ENCODE results near the gene SLC16A7.
A peak's percentile ranks its signal among the peaks of the same experiment; 100 is the strongest.
"Not testable (repeated sequence)": the region's sequence is repeated elsewhere in the genome, so short reads cannot be mapped to it uniquely, and the experiment has no call there.

Gene SLC16A7

GRCh38 chr12:59735231-59735630 is 139.4 kb downstream of the SLC16A7 start:
- no peak for DNase-seq (ENCODE audit: low read depth in 2 of 2)

GRCh38 chr12:59736359-59736758 is 140.5 kb downstream of the SLC16A7 start:
- DNase-seq (ENCODE audit: low read depth in 2 of 2) = no peak

GRCh38 chr12:59736786-59737185 is 141.0 kb downstream of the SLC16A7 start:
- peak; percentile 94 for DNase-seq (ENCODE audit: low read depth in 2 of 2)

GRCh38 chr12:59737725-59738463 is 142.1 kb downstream of the SLC16A7 start:
- DNase-seq (ENCODE audit: low read depth in 2 of 2) = peak; percentile 73 to 74

- peak; percentile 72 to 77 for DNase-seq (ENCODE audit: low read depth in 2 of 2)
Measured at GRCh38 chr12:59742841-59743240, 147.0 kb downstream of the SLC16A7 start.

- DNase-seq (ENCODE audit: low read depth in 2 of 2) = no peak
Measured at GRCh38 chr12:59744564-59744963, 148.7 kb downstream of the SLC16A7 start.

GRCh38 chr12:59751091-59751490 is 155.3 kb downstream of the SLC16A7 start:
- not testable (repeated sequence) for DNase-seq (ENCODE audit: low read depth in 2 of 2)

GRCh38 chr12:59761542-59761941 is 165.7 kb downstream of the SLC16A7 start:
- DNase-seq (ENCODE audit: low read depth in 2 of 2) = no peak

- no peak for DNase-seq (ENCODE audit: low read depth in 2 of 2)
Measured at GRCh38 chr12:59763835-59764234, 168.0 kb downstream of the SLC16A7 start.

GRCh38 chr12:59768031-59768430 is 172.2 kb downstream of the SLC16A7 start:
- DNase-seq (ENCODE audit: low read depth in 2 of 2) = no peak

- no peak for DNase-seq (ENCODE audit: low read depth in 2 of 2)
Measured at GRCh38 chr12:59780605-59781135, 184.8 kb downstream of the SLC16A7 start.

GRCh38 chr12:59787610-59788009 is 191.8 kb downstream of the SLC16A7 start:
- no peak for DNase-seq (ENCODE audit: low read depth in 2 of 2)

GRCh38 chr12:59792647-59793046 is 196.8 kb downstream of the SLC16A7 start:
- DNase-seq (ENCODE audit: low read depth in 2 of 2) = no peak

GRCh38 chr12:59803735-59804134 is 207.9 kb downstream of the SLC16A7 start:
- no peak for DNase-seq (ENCODE audit: low read depth in 2 of 2)

GRCh38 chr12:59808317-59808910 is 212.6 kb downstream of the SLC16A7 start:
- DNase-seq (ENCODE audit: low read depth in 2 of 2) = no peak

- no peak for DNase-seq (ENCODE audit: low read depth in 2 of 2)
Measured at GRCh38 chr12:59811991-59812390, 216.2 kb downstream of the SLC16A7 start.

GRCh38 chr12:59812716-59813115 is 216.9 kb downstream of the SLC16A7 start:
- DNase-seq (ENCODE audit: low read depth in 2 of 2) = no peak

- DNase-seq (ENCODE audit: low read depth in 2 of 2) = peak; percentile 98
Measured at GRCh38 chr12:59820594-59821011, 224.8 kb downstream of the SLC16A7 start.

- DNase-seq (ENCODE audit: low read depth in 2 of 2) = no peak
Measured at GRCh38 chr12:59823567-59823966, 227.7 kb downstream of the SLC16A7 start.

GRCh38 chr12:59827767-59828166 is 231.9 kb downstream of the SLC16A7 start:
- no peak for DNase-seq (ENCODE audit: low read depth in 2 of 2)

GRCh38 chr12:59828521-59828920 is 232.7 kb downstream of the SLC16A7 start:
- DNase-seq (ENCODE audit: low read depth in 2 of 2) = no peak

- DNase-seq (ENCODE audit: low read depth in 2 of 2) = no peak
Measured at GRCh38 chr12:59833408-59833807, 237.6 kb downstream of the SLC16A7 start.
